NCI-H524 treated with DMSO at 0.1 percent for 48 hours (cell line): ENCODE measurements around the gene RTN4RL1.

Experiments used
- DNase-seq: peaks from one replicate; lab custom pipeline; 2025; lab: John Stamatoyannopoulos, UW

Gene RTN4RL1

DNA sequence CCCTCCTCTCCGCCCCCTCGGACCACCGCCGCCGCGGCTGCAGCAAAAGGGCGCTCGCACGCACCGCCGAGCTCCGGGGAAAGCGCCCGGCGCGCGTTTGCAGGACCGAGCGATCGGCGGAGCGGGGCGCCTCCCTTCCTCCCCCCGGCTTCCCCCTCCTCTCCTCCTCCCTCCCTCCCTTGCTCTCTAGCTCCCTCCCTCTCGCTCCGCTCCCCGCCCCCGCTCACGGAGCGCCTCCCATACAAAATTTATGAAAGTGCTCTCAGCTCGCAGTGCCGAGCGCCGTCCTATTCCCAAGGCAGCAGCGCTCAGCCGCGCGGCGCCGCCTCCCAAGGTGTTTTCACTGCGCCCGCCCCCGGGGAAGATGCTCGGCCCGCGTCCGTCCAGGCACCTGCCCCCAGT is at the start of gene RTN4RL1:
Gene RTN4RL1, minus strand, starts transcription at position 115 of the 402 bp plus-strand sequence. CDS start 469 bp downstream, outside the sequence.
- DNase-seq, result no peak

DNA sequence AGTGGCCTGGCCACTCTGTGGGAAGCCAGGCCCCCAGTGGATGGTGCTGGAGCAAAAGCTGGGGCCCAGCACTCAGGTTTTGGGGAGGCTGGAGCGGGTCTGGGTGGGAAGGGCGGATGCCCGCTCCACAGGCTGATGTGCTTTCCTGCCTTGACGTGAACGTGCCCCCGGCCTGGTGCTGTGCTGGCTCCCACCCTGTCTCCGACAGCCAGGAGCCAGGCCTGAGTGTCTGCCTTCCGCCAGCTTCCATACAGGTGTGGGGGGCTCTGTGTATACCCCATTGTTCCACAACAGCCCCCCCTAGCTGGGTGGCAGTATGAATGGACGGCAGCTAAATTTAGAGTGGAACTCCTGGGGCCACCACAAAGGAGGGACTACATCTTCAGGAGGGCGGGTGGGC is 49.8 kb upstream of the RTN4RL1 start:
- DNase-seq, result no peak

GRCh38 chr17:2071455-2072281 is 46.5 kb upstream of the RTN4RL1 start:
- DNase-seq, result no peak

GRCh38 chr17:2071024-2071385 is 45.9 kb upstream of the RTN4RL1 start:
- DNase-seq, result no peak

DNA sequence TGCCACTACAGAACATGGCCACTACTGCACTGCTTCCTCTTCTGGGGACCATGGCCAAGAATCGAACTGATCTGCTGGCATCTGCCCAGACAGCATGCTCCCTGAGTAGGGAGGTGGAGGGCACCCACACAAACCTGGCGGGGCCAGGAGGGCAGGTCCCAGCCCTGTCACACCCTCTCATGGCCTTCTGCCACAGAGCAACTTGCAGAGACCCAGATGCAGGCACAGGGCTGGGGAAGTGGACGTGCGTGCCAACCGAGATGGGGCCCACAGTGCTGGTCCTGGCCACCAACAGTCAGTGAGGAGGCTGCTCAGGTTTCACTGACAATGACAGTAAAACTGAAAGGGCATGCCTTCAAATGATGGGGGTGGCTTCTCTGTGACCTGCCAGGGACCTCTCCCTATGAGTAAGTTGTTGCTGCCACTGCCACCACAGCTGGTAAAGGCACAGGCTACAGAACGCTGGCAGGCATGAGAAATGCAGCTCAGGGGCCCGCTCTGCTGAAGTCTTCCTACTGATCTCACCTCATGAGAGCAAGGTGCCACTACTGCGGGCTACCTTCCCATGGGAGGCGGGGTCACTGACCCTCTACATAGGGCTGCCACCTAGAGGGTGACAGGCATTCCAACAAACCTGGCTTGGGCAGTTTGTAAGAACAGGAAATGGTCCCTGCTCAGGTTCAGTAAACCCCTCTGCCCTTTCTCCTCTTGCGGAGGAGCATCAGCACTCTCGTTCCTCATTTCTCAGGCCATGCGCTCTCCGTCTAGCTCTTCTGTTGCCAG is 45.3 kb upstream of the RTN4RL1 start:
- DNase-seq, result no peak

DNA sequence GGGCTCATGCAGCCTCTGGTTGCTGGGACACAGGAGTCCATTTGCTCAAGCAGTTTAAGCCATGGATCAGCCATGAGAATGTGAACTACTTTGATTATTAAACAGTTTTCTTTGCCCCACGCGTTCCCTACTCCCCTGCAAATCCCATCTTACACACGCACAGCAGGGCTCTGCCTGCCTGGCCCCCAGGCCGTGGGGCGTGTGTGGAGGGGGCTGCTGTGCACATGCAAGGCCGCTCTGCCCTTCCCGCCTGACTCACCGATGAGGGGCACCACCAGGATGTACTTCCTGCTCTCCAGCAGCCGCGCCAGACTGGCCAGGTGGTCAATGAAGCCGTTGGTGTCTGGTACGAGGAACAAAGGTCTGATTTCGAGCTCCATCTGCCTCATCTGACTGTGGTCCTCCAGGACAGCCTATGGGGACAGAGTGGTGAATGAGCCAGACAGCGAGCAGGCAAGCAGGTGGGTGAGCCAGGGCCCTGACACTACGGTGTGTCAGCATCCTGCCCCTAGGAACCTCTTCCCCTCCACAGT is 43.5 kb upstream of the RTN4RL1 start:
- DNase-seq, result peak; percentile 72

DNA sequence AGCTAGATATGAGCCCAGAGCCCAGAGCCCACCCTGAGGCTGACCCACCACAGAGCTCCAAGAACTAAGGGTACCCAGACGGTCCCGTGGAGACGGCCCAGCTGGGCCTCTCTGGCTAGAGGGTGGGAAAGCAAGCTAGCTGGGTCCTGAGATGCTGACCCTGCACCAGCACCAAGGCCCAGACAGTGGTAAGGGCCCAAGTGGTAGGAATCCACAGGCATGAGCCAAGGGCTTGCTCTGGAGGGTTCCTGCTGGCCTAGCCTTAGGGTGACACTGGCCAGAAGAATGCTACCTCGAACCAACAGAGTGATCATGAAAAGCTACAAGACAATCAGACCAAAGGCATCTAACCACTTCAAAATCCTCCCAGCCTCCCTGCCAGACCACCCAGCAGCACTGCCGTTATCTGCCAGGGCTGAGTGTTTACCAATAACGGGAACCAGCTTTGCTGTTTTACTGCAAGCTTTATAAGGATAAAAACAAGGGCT is 42.9 kb upstream of the RTN4RL1 start:
- no peak for DNase-seq

DNA sequence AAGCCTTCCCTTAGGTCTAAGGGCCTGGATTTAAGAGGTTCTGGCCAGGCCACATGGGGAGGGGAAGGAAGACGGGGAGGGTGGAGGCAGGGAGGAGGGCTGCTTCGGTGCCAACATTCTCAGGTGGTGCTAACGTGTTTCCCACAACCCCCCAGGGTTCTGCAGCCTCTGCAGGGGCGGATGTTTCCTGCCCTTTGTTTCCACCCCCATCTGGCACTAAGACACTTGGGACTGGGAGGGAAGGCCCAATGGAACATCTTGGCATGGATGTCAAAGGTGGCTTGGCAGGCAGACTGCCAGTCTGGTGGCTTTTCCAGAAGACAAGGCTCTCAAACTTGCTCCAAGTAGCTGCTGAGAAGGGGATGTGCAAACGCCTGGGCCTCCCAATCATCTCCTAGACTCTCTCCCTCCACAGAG is 42.5 kb upstream of the RTN4RL1 start:
- DNase-seq, result no peak

DNA sequence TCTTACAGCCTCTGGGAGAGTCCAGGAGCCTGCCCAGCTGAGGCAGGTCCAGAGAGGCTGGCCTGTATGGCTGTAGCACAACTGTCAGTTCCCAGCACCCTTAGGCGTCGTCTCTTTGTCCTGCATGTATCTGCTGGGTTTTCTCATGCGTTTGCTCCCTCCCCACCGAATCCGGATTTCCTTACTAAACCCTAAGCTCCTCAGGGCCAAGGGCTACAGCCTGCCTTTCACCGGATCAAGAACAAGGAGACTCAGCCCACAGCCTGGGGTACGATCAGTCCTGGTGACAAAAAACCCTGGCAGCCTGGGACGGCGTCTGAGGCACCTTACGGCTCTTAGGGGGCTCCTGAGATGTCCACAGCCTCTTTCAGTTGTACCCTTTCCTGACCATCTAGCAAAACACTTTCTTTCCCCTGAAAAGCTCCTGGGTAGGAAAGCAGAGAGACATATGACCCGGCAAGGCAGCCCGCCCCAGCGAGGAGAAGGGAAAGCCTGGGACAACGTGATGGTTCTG is 42.0 kb upstream of the RTN4RL1 start:
- DNase-seq, result no peak

GRCh38 chr17:2065949-2066400 is 40.8 kb upstream of the RTN4RL1 start:
- no peak for DNase-seq

GRCh38 chr17:2064980-2065785 is 40.0 kb upstream of the RTN4RL1 start:
- no peak for DNase-seq

DNA sequence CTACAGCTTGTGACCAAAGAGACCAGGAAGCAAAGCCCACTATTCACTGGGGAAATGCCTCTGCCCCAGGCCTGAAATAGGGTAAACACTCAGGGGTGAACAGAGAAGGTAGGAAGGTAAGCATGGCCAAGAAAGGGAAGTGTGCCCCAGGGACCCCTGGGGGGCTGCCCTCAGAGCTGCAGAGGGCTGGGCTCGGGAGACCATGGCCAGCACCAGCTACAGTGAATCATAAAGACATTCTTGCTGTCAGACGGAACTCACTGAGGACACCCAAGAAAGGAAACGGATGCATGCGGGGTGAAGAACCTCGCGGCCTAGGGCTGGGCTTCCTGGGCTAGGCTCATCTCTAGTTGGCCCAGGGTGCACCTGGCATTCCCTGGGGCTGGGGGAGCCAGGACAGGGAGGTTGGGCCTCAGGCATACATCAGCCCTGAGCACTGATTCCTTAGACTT is 39.4 kb upstream of the RTN4RL1 start:
- DNase-seq, result no peak

- no peak for DNase-seq
These were observed 39.0 kb upstream of the RTN4RL1 start for GRCh38 chr17:2064147-2064489.

DNA sequence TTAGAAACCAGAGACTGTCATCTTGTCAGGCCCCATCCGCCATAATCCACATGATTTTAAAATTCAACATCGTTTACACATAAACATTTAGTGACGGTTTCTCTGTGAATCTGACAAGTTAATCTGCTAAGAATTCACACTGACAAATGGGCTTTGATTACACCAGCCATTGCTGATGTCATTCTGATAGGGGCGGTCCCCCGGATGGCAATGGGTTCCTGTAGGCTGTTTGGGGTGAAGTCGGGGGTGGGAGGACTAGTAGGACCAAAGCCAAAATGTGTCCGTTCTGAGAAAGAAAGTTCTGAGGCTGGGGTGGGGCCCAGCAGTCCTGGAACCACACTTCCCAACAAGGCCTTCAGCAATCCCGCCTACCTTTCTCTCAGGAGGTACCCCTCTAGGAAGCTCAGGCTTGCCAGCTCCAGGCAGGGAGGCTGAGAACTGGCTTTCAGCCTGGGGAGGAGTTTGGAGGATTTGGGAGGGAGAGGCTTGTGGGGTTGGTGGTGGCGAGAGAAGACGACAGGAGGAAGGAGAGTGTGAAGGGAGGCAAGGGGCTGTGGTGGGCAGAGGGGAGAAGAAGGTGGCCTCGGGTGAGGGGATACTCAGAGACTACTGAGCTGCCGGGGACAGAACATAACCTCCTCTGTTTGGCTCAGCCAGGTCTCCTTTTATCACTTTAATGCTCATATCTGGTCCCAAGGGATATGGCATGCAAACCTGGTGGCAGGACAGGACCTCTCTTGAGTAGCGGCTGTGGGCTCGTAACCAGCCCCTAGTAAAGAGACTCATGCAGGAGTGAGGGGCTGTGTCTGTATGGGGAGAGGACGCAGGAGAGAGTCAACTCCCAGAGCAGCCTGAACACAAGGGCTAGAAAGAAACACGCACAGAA is 38.4 kb upstream of the RTN4RL1 start:
- no peak for DNase-seq

DNA sequence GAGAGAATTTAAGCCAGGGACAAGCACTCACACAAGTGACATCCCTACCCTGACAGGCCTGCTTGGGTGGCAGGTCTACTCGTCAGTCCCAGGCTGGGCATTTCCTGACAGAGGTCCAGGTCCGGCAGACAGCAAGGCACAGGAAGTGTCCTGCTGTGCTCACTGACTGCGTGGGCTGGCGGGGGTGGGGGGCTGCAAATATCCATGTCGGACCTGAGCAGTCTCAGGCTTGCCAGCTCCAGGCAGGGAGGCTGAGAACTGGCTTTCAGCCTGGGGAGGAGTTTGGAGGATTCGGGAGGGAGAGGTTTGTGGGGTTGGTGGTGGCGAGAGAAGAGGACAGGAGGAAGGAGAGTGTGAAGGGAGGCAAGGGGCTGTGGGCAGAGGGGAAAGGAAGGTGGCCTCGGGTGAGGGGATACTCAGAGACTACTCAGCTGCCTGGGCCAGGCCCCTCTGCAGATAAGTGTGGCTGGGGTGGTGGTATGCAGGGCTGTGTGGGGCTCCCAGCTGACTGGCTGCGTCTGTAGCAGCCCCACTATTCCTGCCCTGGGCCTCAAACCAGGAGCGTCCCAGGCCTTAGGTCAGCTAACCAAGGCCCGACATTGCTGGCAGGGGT is 37.5 kb upstream of the RTN4RL1 start:
- DNase-seq, result no peak

DNA sequence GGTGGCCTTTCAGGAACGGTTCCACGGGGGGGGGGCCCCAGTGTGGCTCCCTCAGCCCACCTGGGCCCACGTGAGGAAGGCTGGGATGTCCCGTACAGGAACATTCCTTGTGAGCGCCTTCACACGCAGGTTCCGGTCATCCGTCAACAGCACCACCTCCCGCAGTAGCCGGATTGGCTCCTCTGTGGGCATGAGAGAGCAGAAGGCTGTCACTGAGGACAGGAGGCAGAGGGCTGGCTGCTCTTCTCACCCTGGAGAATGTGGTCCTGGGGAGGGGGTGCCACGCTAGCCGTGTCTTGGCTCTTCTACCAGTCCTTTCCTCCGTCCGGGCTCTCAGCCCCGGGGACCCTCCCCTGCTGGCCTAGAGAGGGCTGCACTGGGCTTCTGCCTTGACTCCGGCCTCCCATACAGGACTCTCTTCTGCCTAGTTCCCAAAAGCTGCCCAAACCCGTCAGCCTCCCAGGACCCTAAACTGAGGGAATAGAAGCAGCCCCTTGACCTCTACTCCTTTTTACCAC is 36.4 kb upstream of the RTN4RL1 start:
- DNase-seq, result no peak

DNA sequence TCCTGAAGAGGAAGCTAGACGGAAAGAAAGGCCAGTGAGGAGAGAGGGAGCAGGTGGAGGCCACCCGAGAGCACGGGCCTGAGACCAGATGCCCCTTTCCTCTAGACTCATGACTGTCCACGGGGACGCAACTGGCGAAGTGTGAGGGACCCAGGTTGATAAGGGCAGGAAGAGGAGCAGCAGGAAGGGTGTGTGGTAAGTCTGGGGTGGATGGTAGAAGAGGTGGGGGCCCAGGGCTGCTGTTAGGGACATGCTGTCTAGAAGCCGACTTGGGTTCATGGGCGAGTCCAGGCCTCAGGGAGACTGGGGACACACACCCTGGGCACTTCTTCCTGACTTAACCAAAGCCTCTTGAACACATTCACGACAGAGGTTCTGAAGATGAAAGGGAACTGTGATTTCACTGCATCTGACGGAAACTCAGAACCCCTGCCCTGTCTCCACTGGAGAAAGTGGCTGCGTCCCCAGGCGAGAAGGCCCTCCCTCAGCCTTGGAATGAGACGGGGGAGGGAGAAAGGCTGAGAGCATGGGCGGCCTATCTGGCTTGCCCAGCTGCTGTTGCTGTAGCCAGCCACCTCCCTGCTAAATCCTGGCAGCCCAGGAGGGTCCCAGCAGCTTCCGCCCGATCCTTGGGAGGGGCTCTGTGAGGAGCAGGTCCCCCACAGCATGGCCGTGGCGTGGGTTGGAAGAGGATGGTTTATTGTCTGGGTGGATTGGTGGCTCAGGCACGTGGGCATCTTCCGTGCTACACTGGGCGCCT is 35.7 kb upstream of the RTN4RL1 start:
- no peak for DNase-seq

GRCh38 chr17:2060385-2060658 is 35.2 kb upstream of the RTN4RL1 start:
- no peak for DNase-seq

GRCh38 chr17:2059547-2060384 is 34.6 kb upstream of the RTN4RL1 start:
- no peak for DNase-seq
